ENCODE results near the gene FAM228A.

Gene FAM228A

GRCh38 chr2:24231461-24231881, 56.6 kb downstream of the FAM228A start:
- FAIRE-seq: no peak

GRCh38 chr2:24233321-24233720, 58.5 kb downstream of the FAM228A start:
- FAIRE-seq: no peak

- no peak for FAIRE-seq
Measured at GRCh38 chr2:24237313-24237712, 62.5 kb downstream of the FAM228A start.

GRCh38 chr2:24238158-24238557, 63.3 kb downstream of the FAM228A start:
- no peak for FAIRE-seq

- no peak for FAIRE-seq
Measured at GRCh38 chr2:24239553-24239952, 64.7 kb downstream of the FAM228A start.

All from colon (tissue), 2 donors.